K562 (cell line): ENCODE measurements around the gene ASIC3. TPM values are rescaled to one million over a fixed set of nuclear protein-coding genes. Genes with fewer than 3 reads are reported as not detected.
"Not testable (repeated sequence)": the region's sequence is repeated elsewhere in the genome, so short reads cannot be mapped to it uniquely, and the experiment has no call there.

ENCODE experiments used
- BHLHE40 ChIP-seq: IDR thresholded peaks from 2 replicates; pipeline ENCODE4 v1.6.1; 2011; ENCODE audit warnings: low read length, improper control_type of control experiment
- ELF2 ChIP-seq: fragments of 250-450 bp; sonication (Bioruptor Pico); IDR thresholded peaks from 2 replicates; pipeline ENCODE4 v1.5.0; 2021; ENCODE audit warnings: mild to moderate bottlenecking
- GTF2A2 ChIP-seq: IDR thresholded peaks from 2 replicates; pipeline ENCODE4 v1.6.1; 2016; ENCODE audit warnings: mild to moderate bottlenecking, missing genetic modification characterization, missing compliant biosample characterization
- MAFF ChIP-seq: IDR thresholded peaks from 2 replicates; pipeline ENCODE4 v1.6.1; 2012; ENCODE audit warnings: low read length, improper control_type of control experiment
- MTA2 ChIP-seq: fragments of 450-650 bp; IDR thresholded peaks from 2 replicates; pipeline ENCODE4 v1.6.1; 2016; ENCODE audit warnings: low read depth
- NFIC ChIP-seq: fragments of 450-650 bp; IDR thresholded peaks from 2 replicates; pipeline ENCODE4 v1.6.1; 2017; ENCODE audit warnings: mild to moderate bottlenecking, inconsistent platforms
- PML ChIP-seq: IDR thresholded peaks from 2 replicates; pipeline ENCODE4 v1.6.1; 2012; ENCODE audit warnings: low read length, inconsistent platforms
- STAT5B ChIP-seq: fragments of 250-450 bp; sonication (Bioruptor Pico); IDR thresholded peaks from 2 replicates; pipeline ENCODE4 v1.8.0; 2021; ENCODE audit warnings: mild to moderate bottlenecking, inconsistent platforms
- TCF3 ChIP-seq: sonication (generic); formaldehyde crosslinking; IDR thresholded peaks from 2 replicates; pipeline ENCODE4 v1.4.0; 2020; ENCODE audit warnings: mild to moderate bottlenecking, missing genetic modification reagents
- TEAD4 ChIP-seq, 2 experiments: sonication (generic) in 1 of 2; formaldehyde crosslinking in 1 of 2; IDR thresholded peaks; 2 replicates each; pipeline versions ENCODE4 v1.6.1 to v1.8.0; 2012 to 2022; ENCODE audit warnings: borderline replicate concordance in 1 of 2, inconsistent platforms in 1 of 2, low read length in 1 of 2, mild to moderate bottlenecking in 1 of 2, missing genetic modification reagents in 1 of 2
- ZNF311 ChIP-seq: fragments of 250-450 bp; sonication (Bioruptor Pico); IDR thresholded peaks from 2 replicates; pipeline ENCODE4 v1.4.0; 2020; ENCODE audit warnings: mild to moderate bottlenecking, moderate library complexity
- ZNF695 ChIP-seq: fragments of 450-650 bp; formaldehyde crosslinking; IDR thresholded peaks from 2 replicates; pipeline ENCODE4 v1.4.0; 2020; ENCODE audit warnings: mild to moderate bottlenecking, moderate library complexity
- ZNF699 ChIP-seq: fragments of 250-450 bp; sonication (Bioruptor Pico); IDR thresholded peaks from 2 replicates; pipeline ENCODE4 v1.8.0; 2021; ENCODE audit warnings: mild to moderate bottlenecking, moderate library complexity; ENCODE audit not compliant: insufficient replicate concordance
- polyA plus RNA-seq, 8 experiments: library from polyadenylated mRNA; depleted of rRNA in 4 of 8; stranded (reverse) in 5 of 8; unstranded in 3 of 8; fragments of >200 nt; fragmentation: Nextera tagmentation in 2 of 8; fragmentation: Illumina TruSeq in 1 of 8; extraction: Ambion mirVana in 2 of 8; extraction: Trizol in 1 of 8; gene quantifications; 2 replicates each; pipeline versions ENCODE4 v1.2.1 to v1.2.3, GENCODE V29; 2011 to 2014; ENCODE audit warnings: inconsistent platforms in 1 of 8, missing spikeins in 1 of 8
- total RNA-seq, 7 experiments: library from RNA; depleted of rRNA in 6 of 7; stranded (reverse); fragments of >200 nt in 6 of 7; fragmentation: Illumina TruSeq in 2 of 7; extraction: Trizol in 2 of 7; gene quantifications; 2 replicates each; pipeline versions ENCODE4 v1.2.1 to v1.2.3, GENCODE V29; 2011 to 2021; ENCODE audit warnings: low replicate concordance in 1 of 7
- TF ChIP-seq, protein P1 (sequence below): sonication (generic); formaldehyde crosslinking; IDR thresholded peaks from 2 replicates; pipeline ENCODE4 v1.8.0; 2023; ENCODE audit warnings: mild to moderate bottlenecking, missing genetic modification reagents
- TF ChIP-seq, protein P2 (sequence below), 2 experiments: fragments of 250-450 bp in 1 of 2; fragments of 450-650 bp in 1 of 2; sonication (Bioruptor Pico) in 1 of 2; IDR thresholded peaks; 2 replicates each; pipeline versions ENCODE4 v1.6.1 to v1.8.0; 2016 to 2021; ENCODE audit warnings: mild to moderate bottlenecking in 2 of 2, moderate library complexity in 2 of 2, missing compliant biosample characterization in 1 of 2, missing genetic modification characterization in 1 of 2
- TF ChIP-seq, protein P3 (sequence below): sonication (generic); formaldehyde crosslinking; IDR thresholded peaks from 2 replicates; pipeline ENCODE4 v1.9.0; 2022; ENCODE audit warnings: mild to moderate bottlenecking, missing genetic modification reagents
- TF ChIP-seq, protein P4 (sequence below): fragments of 450-650 bp; IDR thresholded peaks from 2 replicates; pipeline ENCODE4 v1.6.1; 2016
- TF ChIP-seq, protein P5 (sequence below): fragments of 200-800 bp; sonication (Bioruptor generic); IDR thresholded peaks from 2 replicates; pipeline ENCODE4 v1.6.1; 2017; ENCODE audit warnings: missing genetic modification characterization, missing compliant biosample characterization

The ASIC3 gene
- total and polyA plus RNA-seq, 9 of the 15 experiments (the other 6 are each of a cell fraction or from before 2014, with no cell fraction given), result 0.11 to 5.0 (median 0.87) TPM

DNA sequence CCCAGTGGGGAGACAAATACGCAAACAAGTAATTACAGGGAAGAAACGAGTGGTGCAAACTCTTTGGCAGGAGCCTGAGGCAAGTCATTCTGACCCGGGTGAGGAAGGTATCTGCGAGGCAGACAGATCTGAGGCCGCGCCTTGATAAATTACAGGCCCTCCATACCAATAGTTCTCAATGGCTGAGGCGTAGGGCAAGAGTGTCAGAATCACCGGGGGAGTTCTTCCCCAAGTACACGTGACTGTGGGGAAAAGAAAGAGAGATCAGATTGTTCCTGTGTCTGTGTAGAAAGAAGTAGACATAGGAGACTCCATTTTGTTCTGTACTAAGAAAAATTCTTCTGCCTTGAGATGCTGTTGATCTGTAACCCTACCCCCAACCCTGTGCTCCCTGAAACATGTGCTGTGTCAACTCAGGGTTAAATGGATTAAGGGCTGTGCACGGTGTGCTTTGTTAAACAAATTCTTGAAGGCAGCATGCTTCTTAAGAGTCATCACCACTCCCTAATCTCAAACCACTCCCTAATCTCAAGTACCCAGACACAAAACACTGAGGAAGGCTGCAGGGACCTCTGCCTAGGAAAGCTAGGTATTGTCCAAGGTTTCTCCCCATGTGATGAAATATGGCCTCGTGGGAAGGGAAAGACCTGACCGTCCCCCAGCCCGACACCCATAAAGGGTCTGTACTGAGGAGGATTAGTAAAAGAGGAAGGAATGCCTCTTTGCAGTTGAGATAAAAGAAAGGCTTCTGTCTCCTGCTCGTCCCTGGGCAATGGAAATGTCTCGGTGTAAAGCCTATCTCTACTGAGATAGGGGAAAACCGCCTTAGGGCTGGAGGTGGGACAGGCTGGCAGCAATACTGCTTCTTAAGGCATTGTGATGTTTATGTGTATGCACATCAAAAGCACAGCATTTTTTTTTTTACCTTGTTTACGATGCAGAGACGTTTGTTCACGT is 21.3 kb upstream of the ASIC3 start (continued):
- TF ChIP-seq, protein P1, sequence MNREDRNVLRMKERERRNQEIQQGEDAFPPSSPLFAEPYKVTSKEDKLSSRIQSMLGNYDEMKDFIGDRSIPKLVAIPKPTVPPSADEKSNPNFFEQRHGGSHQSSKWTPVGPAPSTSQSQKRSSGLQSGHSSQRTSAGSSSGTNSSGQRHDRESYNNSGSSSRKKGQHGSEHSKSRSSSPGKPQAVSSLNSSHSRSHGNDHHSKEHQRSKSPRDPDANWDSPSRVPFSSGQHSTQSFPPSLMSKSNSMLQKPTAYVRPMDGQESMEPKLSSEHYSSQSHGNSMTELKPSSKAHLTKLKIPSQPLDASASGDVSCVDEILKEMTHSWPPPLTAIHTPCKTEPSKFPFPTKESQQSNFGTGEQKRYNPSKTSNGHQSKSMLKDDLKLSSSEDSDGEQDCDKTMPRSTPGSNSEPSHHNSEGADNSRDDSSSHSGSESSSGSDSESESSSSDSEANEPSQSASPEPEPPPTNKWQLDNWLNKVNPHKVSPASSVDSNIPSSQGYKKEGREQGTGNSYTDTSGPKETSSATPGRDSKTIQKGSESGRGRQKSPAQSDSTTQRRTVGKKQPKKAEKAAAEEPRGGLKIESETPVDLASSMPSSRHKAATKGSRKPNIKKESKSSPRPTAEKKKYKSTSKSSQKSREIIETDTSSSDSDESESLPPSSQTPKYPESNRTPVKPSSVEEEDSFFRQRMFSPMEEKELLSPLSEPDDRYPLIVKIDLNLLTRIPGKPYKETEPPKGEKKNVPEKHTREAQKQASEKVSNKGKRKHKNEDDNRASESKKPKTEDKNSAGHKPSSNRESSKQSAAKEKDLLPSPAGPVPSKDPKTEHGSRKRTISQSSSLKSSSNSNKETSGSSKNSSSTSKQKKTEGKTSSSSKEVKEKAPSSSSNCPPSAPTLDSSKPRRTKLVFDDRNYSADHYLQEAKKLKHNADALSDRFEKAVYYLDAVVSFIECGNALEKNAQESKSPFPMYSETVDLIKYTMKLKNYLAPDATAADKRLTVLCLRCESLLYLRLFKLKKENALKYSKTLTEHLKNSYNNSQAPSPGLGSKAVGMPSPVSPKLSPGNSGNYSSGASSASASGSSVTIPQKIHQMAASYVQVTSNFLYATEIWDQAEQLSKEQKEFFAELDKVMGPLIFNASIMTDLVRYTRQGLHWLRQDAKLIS (CRISPR knock-in tag), result 0 out of 2 replicates have a peak, but pooled peaks have one; percentile 25
- TF ChIP-seq NFIC, result peak; percentile 65
- TF ChIP-seq GTF2A2 (tag), result peak; percentile 93
- TF ChIP-seq, protein P2, sequence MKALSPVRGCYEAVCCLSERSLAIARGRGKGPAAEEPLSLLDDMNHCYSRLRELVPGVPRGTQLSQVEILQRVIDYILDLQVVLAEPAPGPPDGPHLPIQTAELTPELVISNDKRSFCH (CRISPR knock-in tag; IDR thresholded peaks at IDR 0.05), result peak; percentile 77; the same call in 1 of the 2 replicates
- TF ChIP-seq, protein P2 (tag; IDR thresholded peaks at IDR 0.05), result peak; percentile 99
- peak; percentile 83 for TF ChIP-seq ZNF699
- TF ChIP-seq, protein P3, sequence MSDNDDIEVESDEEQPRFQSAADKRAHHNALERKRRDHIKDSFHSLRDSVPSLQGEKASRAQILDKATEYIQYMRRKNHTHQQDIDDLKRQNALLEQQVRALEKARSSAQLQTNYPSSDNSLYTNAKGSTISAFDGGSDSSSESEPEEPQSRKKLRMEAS (CRISPR knock-in tag), result peak; percentile 90
- TF ChIP-seq ELF2 (CRISPR knock-in tag), result peak; percentile 53; the same call in 1 of the 2 replicates
- TF ChIP-seq TCF3, result peak; percentile 92
- peak; percentile 41; the same call in 1 of the 2 replicates for TF ChIP-seq MTA2
- TF ChIP-seq BHLHE40, result peak; percentile 76; the same call in 1 of the 2 replicates
- peak; percentile 88 for TF ChIP-seq ZNF695 (CRISPR knock-in tag)
- peak; percentile 72 for TF ChIP-seq TEAD4 (IDR thresholded peaks at IDR 0.05; ENCODE audit: low read length)
- TF ChIP-seq TEAD4 (CRISPR knock-in tag; IDR thresholded peaks at IDR 0.05; ENCODE audit: borderline replicate concordance), result not testable (repeated sequence)
- peak; percentile 41; the same call in 1 of the 2 replicates for TF ChIP-seq PML
- TF ChIP-seq, protein P4, sequence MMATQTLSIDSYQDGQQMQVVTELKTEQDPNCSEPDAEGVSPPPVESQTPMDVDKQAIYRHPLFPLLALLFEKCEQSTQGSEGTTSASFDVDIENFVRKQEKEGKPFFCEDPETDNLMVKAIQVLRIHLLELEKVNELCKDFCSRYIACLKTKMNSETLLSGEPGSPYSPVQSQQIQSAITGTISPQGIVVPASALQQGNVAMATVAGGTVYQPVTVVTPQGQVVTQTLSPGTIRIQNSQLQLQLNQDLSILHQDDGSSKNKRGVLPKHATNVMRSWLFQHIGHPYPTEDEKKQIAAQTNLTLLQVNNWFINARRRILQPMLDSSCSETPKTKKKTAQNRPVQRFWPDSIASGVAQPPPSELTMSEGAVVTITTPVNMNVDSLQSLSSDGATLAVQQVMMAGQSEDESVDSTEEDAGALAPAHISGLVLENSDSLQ, result 0 out of 2 replicates have a peak, but pooled peaks have one; percentile 4
- peak; percentile 61; the same call in 1 of the 2 replicates for TF ChIP-seq STAT5B (CRISPR knock-in tag)
- peak; percentile 98 for TF ChIP-seq ZNF311 (CRISPR knock-in tag)
- TF ChIP-seq, protein P5, sequence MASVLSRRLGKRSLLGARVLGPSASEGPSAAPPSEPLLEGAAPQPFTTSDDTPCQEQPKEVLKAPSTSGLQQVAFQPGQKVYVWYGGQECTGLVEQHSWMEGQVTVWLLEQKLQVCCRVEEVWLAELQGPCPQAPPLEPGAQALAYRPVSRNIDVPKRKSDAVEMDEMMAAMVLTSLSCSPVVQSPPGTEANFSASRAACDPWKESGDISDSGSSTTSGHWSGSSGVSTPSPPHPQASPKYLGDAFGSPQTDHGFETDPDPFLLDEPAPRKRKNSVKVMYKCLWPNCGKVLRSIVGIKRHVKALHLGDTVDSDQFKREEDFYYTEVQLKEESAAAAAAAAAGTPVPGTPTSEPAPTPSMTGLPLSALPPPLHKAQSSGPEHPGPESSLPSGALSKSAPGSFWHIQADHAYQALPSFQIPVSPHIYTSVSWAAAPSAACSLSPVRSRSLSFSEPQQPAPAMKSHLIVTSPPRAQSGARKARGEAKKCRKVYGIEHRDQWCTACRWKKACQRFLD (CRISPR knock-in tag), result peak; percentile 99
- TF ChIP-seq MAFF, result peak; percentile 7; the same call in 1 of the 2 replicates
